Esophagus (tissue), 2 donors: Measurements from ENCODE around the gene KNDC1. TPM values are rescaled to one million over a fixed set of nuclear protein-coding genes. Genes with fewer than 3 reads are reported as not detected.

Experiments
- H3K27ac ChIP-seq, 2 donors: one replicate each; pipeline ENCODE4 v1.5.1; 2013; ENCODE audit warnings: low read depth in 2 of 2, mild to moderate bottlenecking in 2 of 2, inconsistent platforms in 1 of 2, low read length in 1 of 2, moderate library complexity in 1 of 2
- H3K27me3 ChIP-seq, 2 donors: one replicate each; pipeline ENCODE4 v1.6.1; 2013; ENCODE audit warnings: low read length in 2 of 2, control low read depth in 1 of 2, mild to moderate bottlenecking in 1 of 2; ENCODE audit not compliant: insufficient read depth in 2 of 2, control insufficient read depth in 1 of 2
- H3K36me3 ChIP-seq, 2 donors: one replicate each; pipeline ENCODE4 v1.6.1; 2013; ENCODE audit warnings: low read length in 1 of 2; ENCODE audit not compliant: control insufficient read depth in 2 of 2, insufficient read depth in 2 of 2
- H3K4me1 ChIP-seq, 2 donors: one replicate each; pipeline ENCODE4 v1.6.1; 2013; ENCODE audit warnings: low read length in 1 of 2; ENCODE audit not compliant: control insufficient read depth in 2 of 2, insufficient read depth in 2 of 2
- H3K4me3 ChIP-seq, 2 donors: one replicate each; pipeline ENCODE4 v1.5.1; 2013; ENCODE audit warnings: low read length in 2 of 2, mild to moderate bottlenecking in 2 of 2, low read depth in 1 of 2, moderate library complexity in 1 of 2
- H3K9me3 ChIP-seq, 2 donors: one replicate each; pipeline ENCODE4 v1.6.1; 2013; ENCODE audit warnings: mild to moderate bottlenecking in 2 of 2, low read depth in 1 of 2, low read length in 1 of 2, moderate library complexity in 1 of 2; ENCODE audit not compliant: control insufficient read depth in 2 of 2, insufficient read depth in 1 of 2
- WGBS, 2 donors: extraction: QIAGEN DNeasy Blood & Tissue Kit; methylation state at CpG; one replicate each; pipeline ENCODE4 v1.1.7; 2013; 5-methylcytosine and 5-hydroxymethylcytosine counted together
- polyA plus RNA-seq, 2 donors: library from polyadenylated mRNA; stranded (reverse); fragments of 200-250 nt; gene quantifications; one replicate each; pipeline ENCODE4 v1.2.3, GENCODE V29; 2013
- donor health status: healthy with polysubstance abuse.
- donor health status: Bipolar disorder and iron deficiency.

The KNDC1 gene
- polyA plus RNA-seq, 2 donors: 0.16 to 0.39 TPM

- Histone ChIP-seq H3K27me3 (peaks cover 0 to 6% of the 10 kb centered on the region in 2 donors), H3K36me3 (no peaks in the 10 kb centered on the region), H3K27ac (no peak overlapping the region), H3K4me3 (no peak overlapping the region), H3K9me3 (no peaks in the 10 kb centered on the region), H3K4me1 (peaks cover 2 to 4% of the 10 kb centered on the region in 2 donors)
- WGBS, 2 donors: 77 to 79% methylated on average over 22 of the region's 22 CpGs
Measured at GRCh38 chr10:133162178-133162909, 2.3 kb downstream of the KNDC1 start.

- Histone ChIP-seq H3K36me3 (no peaks in the 10 kb centered on the region), H3K9me3 (no peaks in the 10 kb centered on the region), H3K4me1 (peaks cover 2 to 4% of the 10 kb centered on the region in 2 donors), H3K4me3 (no peak overlapping the region), H3K27ac (no peak overlapping the region), H3K27me3 (peaks cover 0 to 6% of the 10 kb centered on the region in 2 donors)
- WGBS, 2 donors: 73 to 77% methylated on average over 20 to 21 of the region's 21 CpGs
Measured at GRCh38 chr10:133162910-133163856, 3.2 kb downstream of the KNDC1 start.

- Histone ChIP-seq H3K4me1 (peaks cover 2 to 4% of the 10 kb centered on the region in 2 donors), H3K9me3 (no peaks in the 10 kb centered on the region), H3K27me3 (peaks cover 0 to 6% of the 10 kb centered on the region in 2 donors), H3K27ac (no peak overlapping the region), H3K4me3 (no peak overlapping the region), H3K36me3 (no peaks in the 10 kb centered on the region)
- WGBS, 2 donors: 70 to 72% methylated on average over 31 of the region's 31 CpGs
Measured at GRCh38 chr10:133163889-133164815, 4.1 kb downstream of the KNDC1 start.

- Histone ChIP-seq H3K9me3 (no peaks in the 10 kb centered on the region), H3K4me1 (peaks cover 2 to 4% of the 10 kb centered on the region in 2 donors), H3K4me3 (no peak overlapping the region), H3K27me3 (peaks cover 0 to 6% of the 10 kb centered on the region in 2 donors), H3K36me3 (no peaks in the 10 kb centered on the region), H3K27ac (no peak overlapping the region)
- WGBS, 2 donors: 58 to 70% methylated on average over 26 of the region's 26 CpGs
Measured at GRCh38 chr10:133164816-133165555, 5.0 kb downstream of the KNDC1 start.

- Histone ChIP-seq H3K4me3 (no peak overlapping the region), H3K9me3 (no peaks in the 10 kb centered on the region), H3K4me1 (no peaks in the 10 kb centered on the region), H3K36me3 (no peaks in the 10 kb centered on the region), H3K27ac (no peak overlapping the region), H3K27me3 (peaks cover 0 to 4% of the 10 kb centered on the region in 2 donors)
- WGBS, 2 donors: 83 to 84% methylated on average over 36 to 40 of the region's 40 CpGs
Measured at GRCh38 chr10:133165556-133166503, 5.8 kb downstream of the KNDC1 start.

GRCh38 chr10:133166504-133166827, 6.4 kb downstream of the KNDC1 start:
- no peak overlapping the region for H3K27ac ChIP-seq
- H3K36me3 ChIP-seq: no peaks in the 10 kb centered on the region
- no peaks in the 10 kb centered on the region for H3K9me3 ChIP-seq
- H3K27me3 ChIP-seq: no peaks in the 10 kb centered on the region
- no peaks in the 10 kb centered on the region for H3K4me1 ChIP-seq
- WGBS, 2 donors: 84 to 92% methylated on average over 11 of the region's 11 CpGs
- no peak overlapping the region for H3K4me3 ChIP-seq

- no peaks in the 10 kb centered on the region for H3K4me1 ChIP-seq
- H3K9me3 ChIP-seq: no peaks in the 10 kb centered on the region
- H3K36me3 ChIP-seq: no peaks in the 10 kb centered on the region
- H3K4me3 ChIP-seq: no peak overlapping the region
- WGBS, 2 donors: 78 to 82% methylated on average over 64 to 66 of the region's 66 CpGs
- no peaks in the 10 kb centered on the region for H3K27me3 ChIP-seq
- H3K27ac ChIP-seq: no peak overlapping the region
Measured at GRCh38 chr10:133166828-133167692, 7.0 kb downstream of the KNDC1 start.
